Uterus (tissue), 4 donors: Measurements from ENCODE around the gene SPTB. TPM values are rescaled to one million over a fixed set of nuclear protein-coding genes. Genes with fewer than 3 reads are reported as not detected.

Experiments used
- DNase-seq, 2 donors: peaks; one replicate each; pipeline ENCODE4 v3.0.0-alpha.2; 2019 to 2020
- H3K27ac ChIP-seq, 2 donors: fragments of 200-600 bp; sonication (generic); 1 replicate in 1 of 2; 2 replicates in 1 of 2; pipeline ENCODE4 v1.5.1; 2016 to 2018
- H3K27me3 ChIP-seq, 2 donors: fragments of 200-600 bp; sonication (generic); one replicate each; pipeline ENCODE4 v1.5.1; 2018 to 2019; ENCODE audit warnings: control low read depth in 1 of 2
- H3K36me3 ChIP-seq, 2 donors: fragments of 200-600 bp; sonication (generic); one replicate each; pipeline ENCODE4 v1.5.1; 2019; ENCODE audit warnings: control low read depth in 1 of 2
- H3K4me1 ChIP-seq, 2 donors: fragments of 200-600 bp; sonication (generic); one replicate each; pipeline ENCODE4 v1.5.1; 2018 to 2019; ENCODE audit warnings: control low read depth in 1 of 2
- H3K4me3 ChIP-seq, 2 donors: fragments of 200-600 bp; sonication (generic); 1 replicate in 1 of 2; 2 replicates in 1 of 2; pipeline ENCODE4 v1.5.1; 2018 to 2019; ENCODE audit warnings: mild to moderate bottlenecking in 1 of 2
- H3K9me3 ChIP-seq, 2 donors: fragments of 200-600 bp; sonication (generic); one replicate each; pipeline ENCODE4 v1.5.1; 2019; ENCODE audit warnings: control low read depth in 1 of 2
- POLR2A ChIP-seq, 2 donors: fragments of 450-650 bp; IDR thresholded peaks; one replicate each; pipeline ENCODE4 v1.6.1; 2016; ENCODE audit warnings: antibody characterized with exemption in 2 of 2, mild to moderate bottlenecking in 1 of 2, moderate library complexity in 1 of 2
- intact Hi-C: fragments of 100-400 bp; cut with DNase I; formaldehyde crosslinking; loops from one replicate; pipeline ENCODE4 v1.15.1; 2023; ENCODE audit warnings: low total_unique reads
- total RNA-seq, 4 donors: library from RNA; depleted of rRNA in 3 of 4; stranded (reverse); fragments of >200 nt in 3 of 4; gene quantifications; one replicate each; pipeline versions ENCODE4 v1.1.0 to v1.2.4, GENCODE V29; 2014 to 2023
- TF ChIP-seq, protein P1 (sequence below), 4 experiments: fragments of 200-600 bp in 2 of 4; fragments of 450-650 bp in 2 of 4; sonication (generic) in 2 of 4; IDR thresholded peaks; one replicate each; pipeline ENCODE4 v1.5.1; 2016 to 2019; ENCODE audit warnings: antibody characterized with exemption in 4 of 4, mild to moderate bottlenecking in 2 of 4, moderate library complexity in 1 of 4
- donor health status: DM: yes; HTN: yes; CAD: no.

SPTB gene
- total RNA-seq, 4 donors from 2014 or later, result 1.0 to 5.4 (median 4.6) TPM; not detected in 1

DNA sequence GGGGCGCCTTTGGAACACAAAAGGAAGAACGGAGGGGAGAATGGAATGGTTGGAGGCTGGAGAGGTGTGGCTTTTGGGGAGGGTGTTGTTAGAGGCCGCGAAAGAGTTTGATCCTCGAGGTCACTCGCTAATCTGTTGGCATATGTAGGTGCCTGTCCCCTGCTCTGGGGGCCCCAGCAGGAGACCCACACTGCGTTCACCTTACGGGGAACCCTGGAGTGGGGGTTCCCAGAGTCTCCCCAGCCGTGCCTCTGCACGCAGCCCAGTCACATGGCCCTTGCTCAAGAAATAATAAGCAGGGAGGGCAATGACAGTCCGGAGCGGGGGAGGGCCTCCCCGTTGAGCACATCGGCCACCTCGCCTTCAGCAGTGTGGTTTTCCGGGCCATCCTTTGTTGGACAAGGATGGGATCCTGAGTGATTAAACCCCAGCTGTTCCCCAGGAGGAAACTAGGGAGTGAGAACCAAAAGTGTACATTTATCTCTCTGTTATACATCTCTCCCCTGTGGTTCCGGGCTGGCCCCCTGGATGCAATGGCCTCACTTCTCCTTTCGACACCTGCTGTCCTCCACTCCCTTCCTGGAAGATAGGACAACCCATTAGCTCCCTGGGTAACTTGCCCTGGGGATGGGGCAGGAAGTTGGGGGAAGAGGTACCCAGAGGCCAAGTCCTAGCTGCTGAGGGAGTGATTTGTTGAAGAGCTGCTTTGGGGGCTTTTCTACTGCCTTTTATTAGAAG lies 174.2 kb downstream of the SPTB start:
- intact Hi-C loops, result no loop called here
- no peaks in the 10 kb centered on the region for H3K9me3 ChIP-seq
- no peaks in the 10 kb centered on the region for H3K27me3 ChIP-seq
- H3K36me3 ChIP-seq, result no peaks in the 10 kb centered on the region
- peak; percentile 53 to 59 for DNase-seq
- TF ChIP-seq POLR2A (IDR thresholded peaks at IDR 0.05), result no peak
- TF ChIP-seq, protein P1, sequence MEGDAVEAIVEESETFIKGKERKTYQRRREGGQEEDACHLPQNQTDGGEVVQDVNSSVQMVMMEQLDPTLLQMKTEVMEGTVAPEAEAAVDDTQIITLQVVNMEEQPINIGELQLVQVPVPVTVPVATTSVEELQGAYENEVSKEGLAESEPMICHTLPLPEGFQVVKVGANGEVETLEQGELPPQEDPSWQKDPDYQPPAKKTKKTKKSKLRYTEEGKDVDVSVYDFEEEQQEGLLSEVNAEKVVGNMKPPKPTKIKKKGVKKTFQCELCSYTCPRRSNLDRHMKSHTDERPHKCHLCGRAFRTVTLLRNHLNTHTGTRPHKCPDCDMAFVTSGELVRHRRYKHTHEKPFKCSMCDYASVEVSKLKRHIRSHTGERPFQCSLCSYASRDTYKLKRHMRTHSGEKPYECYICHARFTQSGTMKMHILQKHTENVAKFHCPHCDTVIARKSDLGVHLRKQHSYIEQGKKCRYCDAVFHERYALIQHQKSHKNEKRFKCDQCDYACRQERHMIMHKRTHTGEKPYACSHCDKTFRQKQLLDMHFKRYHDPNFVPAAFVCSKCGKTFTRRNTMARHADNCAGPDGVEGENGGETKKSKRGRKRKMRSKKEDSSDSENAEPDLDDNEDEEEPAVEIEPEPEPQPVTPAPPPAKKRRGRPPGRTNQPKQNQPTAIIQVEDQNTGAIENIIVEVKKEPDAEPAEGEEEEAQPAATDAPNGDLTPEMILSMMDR (IDR thresholded peaks at IDR 0.05), result no peak
- H3K4me1 ChIP-seq, result peaks cover 9 to 14% of the 10 kb centered on the region in 2 donors
- H3K27ac ChIP-seq, result peak overlapping the region; percentile 94
- H3K4me3 ChIP-seq, result peak overlapping the region; percentile 66 to 84

DNA sequence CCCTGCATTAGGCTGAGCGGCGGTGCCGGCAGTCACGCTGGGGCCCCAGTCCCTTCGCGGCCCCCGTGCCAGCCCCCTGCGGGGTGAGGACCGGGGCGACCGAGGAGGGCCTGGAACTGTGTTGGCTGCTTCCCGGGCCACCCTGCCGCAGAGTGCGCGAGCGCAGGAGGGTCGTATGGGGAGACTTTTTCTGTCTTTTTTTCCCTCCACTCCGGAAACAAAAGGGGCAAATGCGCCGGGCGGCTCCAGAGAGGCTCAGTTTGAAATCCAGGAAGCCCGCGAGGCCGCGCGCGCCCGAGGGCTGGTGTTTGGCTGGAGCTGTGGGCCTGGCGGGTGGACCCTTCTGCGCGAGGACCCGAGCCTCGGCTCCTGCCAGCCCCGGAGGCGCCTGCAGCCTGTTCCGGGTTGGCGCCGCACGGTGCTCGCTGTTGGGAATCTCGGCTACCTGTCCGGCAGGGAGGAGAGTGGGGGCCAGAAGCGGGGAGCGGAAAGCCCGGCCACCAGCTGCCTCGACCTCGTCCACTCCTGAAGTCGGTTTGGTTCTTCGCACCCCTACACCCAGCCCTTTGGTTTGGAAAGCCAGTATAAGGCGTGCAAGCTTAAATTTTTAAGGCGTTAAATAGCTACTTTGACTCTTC lies 174.8 kb downstream of the SPTB start:
- intact Hi-C loops, result no loop called here
- peak in 1 of 2 donors; percentile 6 for TF ChIP-seq POLR2A (IDR thresholded peaks at IDR 0.05)
- TF ChIP-seq, protein P1 (IDR thresholded peaks at IDR 0.05), result no peak
- peak; percentile 31 to 41 for DNase-seq
- H3K36me3 ChIP-seq, result no peaks in the 10 kb centered on the region
- no peaks in the 10 kb centered on the region for H3K9me3 ChIP-seq
- H3K27ac ChIP-seq, result peak overlapping the region; percentile 94
- no peaks in the 10 kb centered on the region for H3K27me3 ChIP-seq
- peak overlapping the region; percentile 66 to 84 for H3K4me3 ChIP-seq
- H3K4me1 ChIP-seq, result peaks cover 7 to 9% of the 10 kb centered on the region in 2 donors

DNA sequence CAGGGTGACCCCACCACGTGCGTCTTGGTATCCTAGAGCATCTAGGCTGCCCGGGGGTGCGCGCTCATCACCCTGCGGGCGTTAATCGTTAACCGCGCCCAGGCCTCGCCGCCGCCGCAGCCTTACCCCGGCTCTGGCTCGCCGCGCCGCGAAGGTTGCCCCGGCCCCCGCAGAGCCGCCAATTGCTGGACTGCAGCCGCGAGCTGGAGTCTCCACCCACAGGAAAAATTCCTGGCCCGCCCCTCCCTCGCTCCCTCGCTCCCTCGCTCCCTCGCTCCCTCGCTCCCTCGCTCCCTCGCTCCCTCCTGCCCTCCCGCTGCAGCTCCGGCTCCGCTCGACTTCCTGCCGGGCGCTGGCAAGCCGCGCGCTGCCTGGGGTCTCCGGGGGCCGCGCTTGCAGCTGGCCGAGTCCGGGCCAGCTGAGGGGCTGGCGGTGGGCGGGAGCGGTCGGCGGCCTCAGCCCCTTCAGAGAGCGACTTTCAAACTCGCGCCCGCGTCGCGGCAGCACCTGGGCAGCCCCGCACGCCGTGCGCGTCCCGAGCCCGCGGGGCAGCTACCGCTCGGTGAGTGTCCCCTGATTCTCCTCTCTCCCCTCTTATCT lies 175.5 kb downstream of the SPTB start, which contains the start of gene PLEKHG3:
TSS of gene PLEKHG3 (plus strand) at position 282 of the 600 bp plus-strand sequence. CDS start 23,208 bp downstream, outside the sequence.
- Histone ChIP-seq H3K27ac (peak within 1 kb of the TSS; percentile 94), H3K4me3 (peak within 1 kb of the TSS; percentile 66 to 84), H3K36me3 (no peaks in the 10 kb centered on the region), H3K27me3 (no peaks in the 10 kb centered on the region), H3K4me1 (peaks cover 4 to 9% of the 10 kb centered on the region in 2 donors), H3K9me3 (no peaks in the 10 kb centered on the region)
- DNase-seq, result peak; percentile 86 to 87
- TF ChIP-seq, protein P1 (IDR thresholded peaks at IDR 0.05), result no peak
- peak; percentile 22 to 72 for TF ChIP-seq POLR2A (IDR thresholded peaks at IDR 0.05)
- intact Hi-C loops, result no loop called here

DNA sequence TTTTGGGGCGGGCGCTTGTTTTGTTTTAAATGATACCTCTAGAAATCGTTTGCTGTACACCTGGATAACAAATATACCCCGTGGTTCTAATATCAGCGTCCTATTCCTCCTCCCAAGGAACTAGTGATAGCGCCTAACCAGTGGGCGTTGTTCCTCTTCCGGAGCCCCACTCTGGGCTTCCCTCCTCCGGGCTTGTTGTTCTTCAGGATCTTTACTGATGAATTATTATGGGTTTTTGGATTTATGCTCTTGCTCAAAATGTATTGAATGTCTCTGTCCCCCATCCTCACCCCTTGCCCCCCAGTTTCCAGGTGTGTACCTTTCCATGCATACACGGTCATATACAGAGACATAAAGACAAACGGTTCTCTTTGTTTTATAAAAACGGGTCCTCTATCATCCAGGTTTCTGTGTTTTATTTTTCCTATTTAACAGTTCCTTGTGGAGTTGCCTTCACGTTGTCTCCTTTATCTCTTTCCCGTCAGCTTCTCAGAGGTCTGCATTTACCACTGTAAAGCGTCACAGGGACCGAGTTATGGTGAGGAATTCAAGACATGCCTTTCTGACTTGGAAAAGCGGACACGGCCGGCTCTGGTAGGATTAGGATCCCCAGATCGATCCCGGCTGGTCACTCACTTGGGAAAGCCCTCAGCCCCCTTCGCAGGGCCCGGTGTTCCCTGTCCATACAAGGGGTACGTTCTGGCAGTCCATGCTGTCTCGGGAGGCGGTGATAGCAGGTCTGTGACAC lies 176.1 kb downstream of the SPTB start:
- intact Hi-C loops, result no loop called here
- DNase-seq, result no peak

More for the DNA sequence above, 176.1 kb downstream of the SPTB start:
- peaks cover 0 to 9% of the 10 kb centered on the region in 2 donors for H3K4me1 ChIP-seq
- TF ChIP-seq POLR2A (IDR thresholded peaks at IDR 0.05), result no peak
- TF ChIP-seq, protein P1 (IDR thresholded peaks at IDR 0.05), result no peak
- no peaks in the 10 kb centered on the region for H3K27me3 ChIP-seq
- no peaks in the 10 kb centered on the region for H3K36me3 ChIP-seq
- no peaks in the 10 kb centered on the region for H3K9me3 ChIP-seq
- H3K27ac ChIP-seq, result peak overlapping the region; percentile 94
- peak overlapping the region; percentile 66 to 84 for H3K4me3 ChIP-seq
